PC-9 (cell line): Measurements from ENCODE around the gene MAP3K20.

ENCODE experiments used
- CTCF ChIP-seq: fragments of 200-600 bp; sonication (generic); conservative IDR thresholded peaks from 2 replicates; pipeline ENCODE4 v1.6.1; 2017; ENCODE audit warnings: mixed run types, antibody characterized with exemption, mild to moderate bottlenecking, moderate library complexity
- EZH2 ChIP-seq: fragments of 200-600 bp; sonication (generic); IDR thresholded peaks from 2 replicates; pipeline ENCODE4 v1.8.0; 2017; ENCODE audit warnings: antibody characterized with exemption, low read depth

GRCh38 chr2:173136599-173136998 is 61.0 kb downstream of the MAP3K20 start:
- TF ChIP-seq CTCF (no peak), EZH2 (no peak)
